OCI-LY7 (cell line): Measurements from ENCODE around the gene RRAD.

ENCODE experiments used
- CTCF ChIP-seq: fragments of 200-600 bp; sonication (generic); conservative IDR thresholded peaks from 2 replicates; pipeline ENCODE4 v1.5.1; 2014; ENCODE audit warnings: mild to moderate bottlenecking, antibody characterized with exemption, low read length, moderate library complexity, mixed read lengths
- EZH2phosphoT487 ChIP-seq: fragments of 200-600 bp; sonication (generic); IDR thresholded peaks from 2 replicates; pipeline ENCODE4 v1.6.1; 2018; ENCODE audit warnings: low read depth, borderline replicate concordance, mild to moderate bottlenecking, mixed run types, antibody characterized with exemption, low read length, moderate library complexity, mixed read lengths

GRCh38 chr16:66932076-66932475 lies 6.7 kb upstream of the RRAD start:
- no peak for TF ChIP-seq CTCF
- no peak for TF ChIP-seq EZH2phosphoT487
